HepG2 (cell line): ENCODE results near the gene TBC1D25. TPM values are rescaled to one million over a fixed set of nuclear protein-coding genes. Genes with fewer than 3 reads are reported as not detected.

Experiments
- ATAC-seq: fragments of 200-7000 bp; cut with Tn5 transposase; 3 replicates; pipeline ENCODE4 v1.9.1; 2020; ENCODE audit warnings: mild to moderate bottlenecking, moderate library complexity
- BruUV-seq: library from RNA; stranded (reverse); fragments of 400-500 nt; replicated peaks from 2 replicates; lab custom pipeline; 2021; lab: Mats Ljungman, UMichigan
- CTCF ChIA-PET: fragments of 300-600 bp; formaldehyde crosslinking; extraction: SDS; loops from one replicate; lab custom pipeline; 2021; ENCODE audit warnings: low total read pairs, inconsistent platforms, low intra/inter-chr PET ratio; lab: Yijun Ruan, JAX
- POLR2A ChIA-PET: fragments of 350-600 bp; sonication (Branson Sonifier 250); formaldehyde crosslinking; loops from one replicate; lab custom pipeline; 2020; ENCODE audit warnings: antibody characterized with exemption, inconsistent platforms; lab: Yijun Ruan, JAX
- DNase-seq: peaks from one replicate; pipeline ENCODE4 v3.0.0-alpha.2; 2015; ENCODE audit warnings: low spot score
- FAIRE-seq: peaks from 3 replicates; lab custom pipeline; 2011; peaks lifted over from hg19 to GRCh38; lab: Jason Lieb, UNC
- H2AFZ ChIP-seq: one replicate; pipeline ENCODE4 v1.6.1; 2011; ENCODE audit warnings: low read length, inconsistent platforms
- H3K27ac ChIP-seq: fragments of 300-600 bp; 3 replicates; pipeline ENCODE4 v1.8.0; 2011; ENCODE audit warnings: mixed run types, mild to moderate bottlenecking, mixed read lengths, low read length, inconsistent platforms; ENCODE audit not compliant: insufficient read depth; ENCODE audit errors: extremely low read length
- H3K27me3 ChIP-seq, 2 experiments: fragments of 200-600 bp in 1 of 2; 2 replicates in 1 of 2; 3 replicates in 1 of 2; pipeline versions ENCODE4 v1.6.0 to v1.8.0; 2011; ENCODE audit warnings: low read length in 2 of 2, mild to moderate bottlenecking in 2 of 2, moderate library complexity in 2 of 2, inconsistent platforms in 1 of 2; ENCODE audit not compliant: insufficient read depth in 2 of 2, control insufficient read depth in 1 of 2
- H3K36me3 ChIP-seq, 2 experiments: fragments of 200-600 bp in 1 of 2; replicated peaks in 1 of 2; 2 replicates in 1 of 2; 3 replicates in 1 of 2; pipeline versions ENCODE4 v1.5.1 to v1.8.0; 2011; ENCODE audit warnings: low read length in 2 of 2, inconsistent platforms in 1 of 2; ENCODE audit not compliant: insufficient read depth in 2 of 2, control insufficient read depth in 1 of 2
- H3K4me1 ChIP-seq: 2 replicates; pipeline ENCODE4 v1.5.1; 2012; ENCODE audit warnings: low read length, inconsistent platforms; ENCODE audit not compliant: insufficient read depth
- H3K4me2 ChIP-seq: 2 replicates; pipeline ENCODE4 v1.6.0; 2011; ENCODE audit warnings: low read depth, low read length, inconsistent platforms
- H3K4me3 ChIP-seq, 3 experiments: fragments of 200-600 bp in 1 of 3; sonication (generic), shearing (Covaris generic) in 1 of 3; replicated peaks in 1 of 3; 2 replicates each; pipeline ENCODE4 v1.5.1; 2011 to 2016; ENCODE audit warnings: low read length in 3 of 3, inconsistent platforms in 2 of 3, low read depth in 2 of 3, mild to moderate bottlenecking in 2 of 3, control low read depth in 1 of 3, mixed read lengths in 1 of 3; ENCODE audit not compliant: insufficient read depth in 1 of 3
- H3K79me2 ChIP-seq: one replicate; pipeline ENCODE4 v1.6.1; 2011; ENCODE audit warnings: low read length, inconsistent platforms; ENCODE audit not compliant: insufficient read depth
- H3K9ac ChIP-seq: 2 replicates; pipeline ENCODE4 v1.6.0; 2011; ENCODE audit warnings: mild to moderate bottlenecking, low read depth, low read length, inconsistent platforms; ENCODE audit not compliant: insufficient read depth
- H3K9me3 ChIP-seq: 2 replicates; pipeline ENCODE4 v1.5.1; 2012; ENCODE audit warnings: mild to moderate bottlenecking, low read length
- H4K20me1 ChIP-seq: 2 replicates; pipeline ENCODE4 v1.6.0; 2011; ENCODE audit warnings: inconsistent platforms, mild to moderate bottlenecking, low read length, moderate library complexity; ENCODE audit not compliant: insufficient read depth
- HMGA1 ChIP-seq: sonication (generic); formaldehyde crosslinking; conservative IDR thresholded peaks from 2 replicates; pipeline ENCODE4 v1.4.0; 2020; ENCODE audit warnings: missing genetic modification reagents
- ONECUT2 ChIP-seq: sonication (generic); formaldehyde crosslinking; IDR thresholded peaks from 2 replicates; pipeline ENCODE4 v1.4.0; 2020; ENCODE audit warnings: missing genetic modification reagents
- PPARG ChIP-seq: conservative IDR thresholded peaks from 2 replicates; pipeline ENCODE4 v1.6.1; 2016; ENCODE audit warnings: missing biosample characterization, missing genetic modification reagents
- SMAD1 ChIP-seq: sonication (generic); formaldehyde crosslinking; IDR thresholded peaks from 2 replicates; pipeline ENCODE4 v1.4.0; 2020; ENCODE audit warnings: missing genetic modification reagents, low read depth, mild to moderate bottlenecking, borderline replicate concordance
- SRY ChIP-seq: sonication (generic); formaldehyde crosslinking; IDR thresholded peaks from 2 replicates; pipeline ENCODE4 v1.8.0; 2022; ENCODE audit warnings: mild to moderate bottlenecking, missing genetic modification reagents
- ZNF335 ChIP-seq: sonication (generic); formaldehyde crosslinking; IDR thresholded peaks from 2 replicates; pipeline ENCODE4 v1.4.0; 2020; ENCODE audit warnings: missing genetic modification reagents
- ZNF33A ChIP-seq: sonication (generic); formaldehyde crosslinking; IDR thresholded peaks from 2 replicates; pipeline ENCODE4 v1.5.1; 2020; ENCODE audit warnings: missing genetic modification reagents, mild to moderate bottlenecking, moderate library complexity, borderline replicate concordance
- ZNF557 ChIP-seq: sonication (generic); formaldehyde crosslinking; IDR thresholded peaks from 2 replicates; pipeline ENCODE4 v1.4.0; 2020; ENCODE audit warnings: missing genetic modification reagents
- ZNF607 ChIP-seq: sonication (generic); formaldehyde crosslinking; IDR thresholded peaks from 2 replicates; pipeline ENCODE4 v1.5.1; 2020; ENCODE audit warnings: missing genetic modification reagents, mild to moderate bottlenecking, borderline replicate concordance
- ZSCAN12 ChIP-seq: sonication (generic); formaldehyde crosslinking; IDR thresholded peaks from 2 replicates; pipeline ENCODE4 v1.9.0; 2021; ENCODE audit warnings: mild to moderate bottlenecking, missing genetic modification reagents
- WGBS: methylation state at CpG from one replicate; pipeline ENCODE4 v1.1.6; 2017; ENCODE audit warnings: low lambda C conversion rate; 5-methylcytosine and 5-hydroxymethylcytosine counted together
- in situ Hi-C: cut with HindIII; loops from 2 replicates; pipeline ENCODE4 v1.10.0; 2017; ENCODE audit warnings: low pct_unique_long_range_greater_than_20kb; ENCODE audit not compliant: extremely low pct_ligation_motif_present
- intact Hi-C: fragments of 100-400 bp; cut with micrococcal nuclease; formaldehyde crosslinking; loops from one replicate; pipeline ENCODE4 v1.10.0; 2022; ENCODE audit not compliant: unreplicated experiment
- polyA plus RNA-seq, 8 experiments: library from polyadenylated mRNA; depleted of rRNA in 3 of 8; stranded (reverse) in 7 of 8; unstranded in 1 of 8; fragments of >200 nt; fragmentation: Illumina TruSeq in 4 of 8; extraction: Trizol in 4 of 8; gene quantifications; 2 replicates each; pipeline versions ENCODE4 v1.2.1 to v1.2.3, GENCODE V29; 2011 to 2016; ENCODE audit warnings: low read depth in 4 of 8, missing spikeins in 1 of 8, mixed read lengths in 1 of 8; ENCODE audit not compliant: insufficient read depth in 1 of 8
- total RNA-seq, 5 experiments: library from RNA; depleted of rRNA; stranded (reverse); fragments of >200 nt; fragmentation: Illumina TruSeq; extraction: Trizol; gene quantifications; 2 replicates each; pipeline ENCODE4 v1.2.3, GENCODE V29; 2016; ENCODE audit warnings: low read depth in 1 of 5
- TF ChIP-seq, protein P1 (sequence below): IDR thresholded peaks from 2 replicates; pipeline ENCODE4 v1.6.1; 2016
- TF ChIP-seq, protein P2 (sequence below): sonication (generic); formaldehyde crosslinking; IDR thresholded peaks from 2 replicates; pipeline ENCODE4 v1.5.0; 2020; ENCODE audit warnings: mild to moderate bottlenecking, missing genetic modification reagents

The TBC1D25 gene
- total and polyA plus RNA-seq, 2 of the 13 experiments (the other 11 are each of a cell fraction or from before 2014, with no cell fraction given) = 3.5 to 4.7 TPM

- no peak for TF ChIP-seq ZSCAN12 (CRISPR knock-in tag)
- no peak for TF ChIP-seq ONECUT2 (CRISPR knock-in tag)
These were observed 39.7 kb downstream of the TBC1D25 start (continued) for GRCh38 chrX:48579259-48579658.

GRCh38 chrX:48580662-48581061, 41.1 kb downstream of the TBC1D25 start:
- Histone ChIP-seq H3K27ac (no peak overlapping the region), H3K9me3 (no peaks in the 10 kb centered on the region)

More at GRCh38 chrX:48580662-48581061, 41.1 kb downstream of the TBC1D25 start:
- Histone ChIP-seq H3K9ac (no peak overlapping the region), H4K20me1 (peaks cover 6% of the 10 kb centered on the region), H2AFZ (no peak overlapping the region), H3K4me1 (peaks cover 29% of the 10 kb centered on the region), H3K4me3 (no peak overlapping the region), H3K36me3 (peaks cover 3 to 24% of the 10 kb centered on the region in 2 experiments; a peak in 4 of 5 replicates), H3K79me2 (peaks cover 6% of the 10 kb centered on the region), H3K27me3 (no peaks in the 10 kb centered on the region), H3K4me2 (no peak overlapping the region)
- FAIRE-seq = no peak
- 100% methylated on average over 1 of the region's 1 CpG for WGBS
- no TSS peak for BruUV-seq
- ATAC-seq = no peak; the same call in 2 of the 3 replicates
- POLR2A ChIA-PET = no interaction called here
- TF ChIP-seq ZNF335 (no peak), ZNF607 (CRISPR knock-in tag) (no peak), ZNF33A (CRISPR knock-in tag) (no peak), PPARG (CRISPR knock-in tag) (no peak), HMGA1 (CRISPR knock-in tag) (no peak), ZNF557 (CRISPR knock-in tag) (no peak), SRY (CRISPR knock-in tag) (no peak), SMAD1 (CRISPR knock-in tag) (no peak)
- TF ChIP-seq, protein P1, sequence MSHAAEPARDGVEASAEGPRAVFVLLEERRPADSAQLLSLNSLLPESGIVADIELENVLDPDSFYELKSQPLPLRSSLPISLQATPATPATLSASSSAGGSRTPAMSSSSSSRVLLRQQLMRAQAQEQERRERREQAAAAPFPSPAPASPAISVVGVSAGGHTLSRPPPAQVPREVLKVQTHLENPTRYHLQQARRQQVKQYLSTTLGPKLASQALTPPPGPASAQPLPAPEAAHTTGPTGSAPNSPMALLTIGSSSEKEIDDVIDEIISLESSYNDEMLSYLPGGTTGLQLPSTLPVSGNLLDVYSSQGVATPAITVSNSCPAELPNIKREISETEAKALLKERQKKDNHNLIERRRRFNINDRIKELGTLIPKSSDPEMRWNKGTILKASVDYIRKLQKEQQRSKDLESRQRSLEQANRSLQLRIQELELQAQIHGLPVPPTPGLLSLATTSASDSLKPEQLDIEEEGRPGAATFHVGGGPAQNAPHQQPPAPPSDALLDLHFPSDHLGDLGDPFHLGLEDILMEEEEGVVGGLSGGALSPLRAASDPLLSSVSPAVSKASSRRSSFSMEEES = no peak
- TF ChIP-seq, protein P2, sequence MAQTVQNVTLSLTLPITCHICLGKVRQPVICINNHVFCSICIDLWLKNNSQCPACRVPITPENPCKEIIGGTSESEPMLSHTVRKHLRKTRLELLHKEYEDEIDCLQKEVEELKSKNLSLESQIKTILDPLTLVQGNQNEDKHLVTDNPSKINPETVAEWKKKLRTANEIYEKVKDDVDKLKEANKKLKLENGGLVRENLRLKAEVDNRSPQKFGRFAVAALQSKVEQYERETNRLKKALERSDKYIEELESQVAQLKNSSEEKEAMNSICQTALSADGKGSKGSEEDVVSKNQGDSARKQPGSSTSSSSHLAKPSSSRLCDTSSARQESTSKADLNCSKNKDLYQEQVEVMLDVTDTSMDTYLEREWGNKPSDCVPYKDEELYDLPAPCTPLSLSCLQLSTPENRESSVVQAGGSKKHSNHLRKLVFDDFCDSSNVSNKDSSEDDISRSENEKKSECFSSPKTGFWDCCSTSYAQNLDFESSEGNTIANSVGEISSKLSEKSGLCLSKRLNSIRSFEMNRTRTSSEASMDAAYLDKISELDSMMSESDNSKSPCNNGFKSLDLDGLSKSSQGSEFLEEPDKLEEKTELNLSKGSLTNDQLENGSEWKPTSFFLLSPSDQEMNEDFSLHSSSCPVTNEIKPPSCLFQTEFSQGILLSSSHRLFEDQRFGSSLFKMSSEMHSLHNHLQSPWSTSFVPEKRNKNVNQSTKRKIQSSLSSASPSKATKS = no peak
- CTCF ChIA-PET = no interaction called here
- in situ Hi-C loops = no loop called here
- intact Hi-C loops = no loop called here
- no peak for DNase-seq
